HCT116 (cell line): ENCODE results near the gene C4orf50. TPM values are rescaled to one million over a fixed set of nuclear protein-coding genes. Genes with fewer than 3 reads are reported as not detected.

ENCODE experiments used
- ATAC-seq: fragments of 200-7000 bp; cut with Tn5 transposase; 2 replicates; pipeline ENCODE4 v1.9.1; 2020; ENCODE audit warnings: mild to moderate bottlenecking, moderate library complexity
- BruUV-seq: library from RNA; stranded (reverse); fragments of 400-500 nt; replicated peaks from 2 replicates; lab custom pipeline; 2021; lab: Mats Ljungman, UMichigan
- CTCF ChIA-PET: fragments of 300-600 bp; sonication (Branson Sonifier 250); formaldehyde crosslinking; loops from one replicate; lab custom pipeline; 2021; ENCODE audit warnings: antibody characterized with exemption; lab: Charles Lee
- POLR2A ChIA-PET: fragments of 300-600, 350-600 bp; sonication (Branson Sonifier 250); formaldehyde crosslinking; loops from one replicate; lab custom pipeline; 2021; ENCODE audit warnings: antibody characterized with exemption; lab: Charles Lee
- RAD21 ChIA-PET, 2 experiments: fragments of 300-600 bp; sonication (Branson Sonifier 250); formaldehyde crosslinking; loops; one replicate each; lab custom pipeline; 2023; ENCODE audit warnings: low total read pairs in 2 of 2; ENCODE audit not compliant: uncharacterized antibody in 2 of 2, unreplicated experiment in 2 of 2, low non-redundant PET in 1 of 2; lab: Charles Lee
- DNase-seq: peaks from one replicate; pipeline ENCODE4 v3.0.0-alpha.2; 2010; ENCODE audit warnings: low read depth, low spot score
- H2AFZ ChIP-seq: fragments of 200-600 bp; shearing (Covaris generic), sonication (generic); 2 replicates; pipeline ENCODE4 v1.6.1; 2017; ENCODE audit warnings: low read depth, mixed run types, mixed read lengths, antibody characterized with exemption, low read length; ENCODE audit not compliant: poor library complexity, severe bottlenecking
- H3K27ac ChIP-seq: 2 replicates; pipeline ENCODE4 v1.5.1; 2012; ENCODE audit warnings: low read depth, low read length
- H3K27me3 ChIP-seq: fragments of 200-600 bp; sonication (generic); 2 replicates; pipeline ENCODE4 v1.6.1; 2016; ENCODE audit warnings: mixed run types, low read length, mixed read lengths; ENCODE audit not compliant: insufficient read depth
- H3K36me3 ChIP-seq, 2 experiments: fragments of 200-500 bp in 1 of 2; fragments of 200-600 bp in 1 of 2; sonication (Bioruptor generic) in 1 of 2; sonication (generic) in 1 of 2; 2 replicates each; pipeline versions ENCODE4 v1.5.1 to v1.6.1; 2014 to 2016; ENCODE audit warnings: low read length in 2 of 2, inconsistent platforms in 1 of 2, mixed read lengths in 1 of 2, mixed run types in 1 of 2; ENCODE audit not compliant: insufficient read depth in 2 of 2, control insufficient read depth in 1 of 2
- H3K4me1 ChIP-seq, 2 experiments: fragments of 200-600 bp in 1 of 2; sonication (generic) in 1 of 2; 2 replicates each; pipeline versions ENCODE4 v1.5.1 to v1.6.1; 2012 to 2017; ENCODE audit warnings: low read length in 2 of 2, inconsistent platforms in 1 of 2, mild to moderate bottlenecking in 1 of 2, mixed read lengths in 1 of 2, mixed run types in 1 of 2, moderate library complexity in 1 of 2; ENCODE audit not compliant: insufficient read depth in 2 of 2, control insufficient read depth in 1 of 2
- H3K4me2 ChIP-seq: fragments of 200-600 bp; sonication (generic); 2 replicates; pipeline ENCODE4 v1.6.1; 2017; ENCODE audit warnings: mixed run types, low read length, mixed read lengths
- H3K4me3 ChIP-seq, 2 experiments: fragments of 200-600 bp in 1 of 2; sonication (generic) in 1 of 2; replicated peaks in 1 of 2; 2 replicates each; pipeline ENCODE4 v1.5.1; 2011 to 2016; ENCODE audit warnings: low read length in 2 of 2, control low read depth in 1 of 2, low read depth in 1 of 2, mild to moderate bottlenecking in 1 of 2, mixed read lengths in 1 of 2, mixed run types in 1 of 2
- H3K79me2 ChIP-seq: fragments of 200-600 bp; sonication (generic); 2 replicates; pipeline ENCODE4 v1.6.1; 2017; ENCODE audit warnings: mild to moderate bottlenecking, mixed run types, low read length, moderate library complexity, mixed read lengths; ENCODE audit not compliant: insufficient read depth
- H3K9ac ChIP-seq: fragments of 200-600 bp; sonication (generic); 2 replicates; pipeline ENCODE4 v1.6.1; 2016; ENCODE audit warnings: low read length, mixed read lengths
- H3K9me2 ChIP-seq: fragments of 200-600 bp; sonication (generic), shearing (Covaris generic); 2 replicates; pipeline ENCODE4 v1.6.1; 2017; ENCODE audit warnings: mixed run types, mild to moderate bottlenecking, moderate library complexity; ENCODE audit not compliant: insufficient read depth
- H3K9me3 ChIP-seq, 2 experiments: fragments of 200-500 bp in 1 of 2; fragments of 200-600 bp in 1 of 2; sonication (Bioruptor generic) in 1 of 2; sonication (generic) in 1 of 2; 2 replicates each; pipeline ENCODE4 v1.6.1; 2014 to 2017; ENCODE audit warnings: low read length in 2 of 2, mixed read lengths in 2 of 2, inconsistent platforms in 1 of 2, low read depth in 1 of 2, mild to moderate bottlenecking in 1 of 2, mixed run types in 1 of 2, moderate library complexity in 1 of 2; ENCODE audit not compliant: control insufficient read depth in 1 of 2, insufficient read depth in 1 of 2
- H4K20me1 ChIP-seq: fragments of 200-600 bp; sonication (generic), shearing (Covaris generic); 2 replicates; pipeline ENCODE4 v1.6.1; 2017; ENCODE audit warnings: mixed run types, mild to moderate bottlenecking, moderate library complexity; ENCODE audit not compliant: insufficient read depth
- EGR1 ChIP-seq: IDR thresholded peaks from 2 replicates; pipeline ENCODE4 v1.6.1; 2012; ENCODE audit warnings: low read depth
- JUND ChIP-seq: IDR thresholded peaks from 2 replicates; pipeline ENCODE4 v1.6.1; 2012
- POLR2A ChIP-seq: IDR thresholded peaks from 2 replicates; pipeline ENCODE4 v1.7.0; 2011; ENCODE audit warnings: borderline replicate concordance; ENCODE audit not compliant: insufficient read depth, insufficient read length; ENCODE audit errors: extremely low read depth
- ZBTB33 ChIP-seq: IDR thresholded peaks from 2 replicates; pipeline ENCODE4 v1.6.1; 2011; ENCODE audit warnings: mild to moderate bottlenecking, low read length, moderate library complexity; ENCODE audit not compliant: insufficient replicate concordance; ENCODE audit errors: extremely low read depth
- intact Hi-C: fragments of 100-400 bp; cut with micrococcal nuclease; formaldehyde crosslinking; loops from 2 replicates; pipeline ENCODE4 v1.10.0; 2022
- total RNA-seq: library from RNA; stranded (reverse); gene quantifications from one replicate; pipeline ENCODE4 v1.2.1, GENCODE V29; 2021; ENCODE audit not compliant: unreplicated experiment

Gene C4orf50
- total RNA-seq, 1 experiment from 2014 or later: not detected

- RAD21 ChIA-PET: no interaction called here
- TF ChIP-seq POLR2A (no peak), JUND (no peak), EGR1 (no peak)
- H2AFZ ChIP-seq: no peak overlapping the region
- CTCF ChIA-PET: no interaction called here
- H3K4me1 ChIP-seq: peaks cover 0 to 3% of the 10 kb centered on the region in 2 experiments; a peak in 1 of 4 replicates
- H3K27me3 ChIP-seq: peaks cover 65% of the 10 kb centered on the region
- H3K27ac ChIP-seq: no peak overlapping the region
- DNase-seq (no peak), ATAC-seq (no peak)
- H3K4me3 ChIP-seq: no peak overlapping the region
- intact Hi-C loops: no loop called here
- no peak overlapping the region for H3K9ac ChIP-seq
- no TSS peak for BruUV-seq
- no peaks in the 10 kb centered on the region for H3K9me2 ChIP-seq
- H3K4me2 ChIP-seq: no peak overlapping the region
- H4K20me1 ChIP-seq: no peaks in the 10 kb centered on the region
- H3K36me3 ChIP-seq: no peaks in the 10 kb centered on the region
- POLR2A ChIA-PET: no interaction called here
- H3K79me2 ChIP-seq: no peaks in the 10 kb centered on the region
- no peaks in the 10 kb centered on the region for H3K9me3 ChIP-seq
Observed at GRCh38 chr4:5928844-5929420, 89.3 kb downstream of the C4orf50 start.

GRCh38 chr4:5928274-5928673 lies 90.0 kb downstream of the C4orf50 start:
- Histone ChIP-seq H3K27me3 (peaks cover 60% of the 10 kb centered on the region), H3K4me3 (no peak overlapping the region), H3K36me3 (no peaks in the 10 kb centered on the region), H3K9me3 (no peaks in the 10 kb centered on the region), H4K20me1 (no peaks in the 10 kb centered on the region), H3K79me2 (no peaks in the 10 kb centered on the region), H3K4me1 (peaks cover 0 to 3% of the 10 kb centered on the region in 2 experiments; a peak in 1 of 4 replicates), H3K4me2 (no peak overlapping the region), H3K9ac (no peak overlapping the region), H3K27ac (no peak overlapping the region), H3K9me2 (no peaks in the 10 kb centered on the region), H2AFZ (no peak overlapping the region)
- POLR2A ChIA-PET: no interaction called here
- intact Hi-C loops: no loop called here
- RAD21 ChIA-PET: no interaction called here
- no peak for TF ChIP-seq ZBTB33
- BruUV-seq: no TSS peak
- CTCF ChIA-PET: no interaction called here
- ATAC-seq (no peak), DNase-seq (no peak)
